ENCODE data around the gene PSMD12. TPM values are rescaled to one million over a fixed set of nuclear protein-coding genes. Genes with fewer than 3 reads are reported as not detected.
"Not testable (repeated sequence)": the region's sequence is repeated elsewhere in the genome, so short reads cannot be mapped to it uniquely, and the experiment has no call there.

The PSMD12 gene
- total and polyA plus RNA-seq, 9 donors, result 16.0 to 35.4 (median 33.1) TPM

- no peaks in the 10 kb centered on the region for H3K36me3 ChIP-seq (ENCODE audit: control insufficient read depth, insufficient read depth, low read length)
- DNase-seq, result no peak
- H3K4me3 ChIP-seq (ENCODE audit: low read length), result no peak overlapping the region
- H3K27ac ChIP-seq (ENCODE audit: low read length), result no peak overlapping the region
- no peaks in the 10 kb centered on the region for H3K27me3 ChIP-seq (ENCODE audit: control insufficient read depth, insufficient read depth, low read length)
- H3K9me3 ChIP-seq (replicated peaks; ENCODE audit: control insufficient read depth, low read depth, low read length), result no peaks in the 10 kb centered on the region
- peaks cover 4% of the 10 kb centered on the region for H3K4me1 ChIP-seq (ENCODE audit: control insufficient read depth, insufficient read depth, low read length)
These were observed 50.5 kb downstream of the PSMD12 start for GRCh38 chr17:67315865-67316264.

- DNase-seq, result peak; percentile 66
- 77% methylated on average over 3 of the region's 6 CpGs for WGBS (ENCODE audit: insufficient coverage)
These were observed 54.1 kb downstream of the PSMD12 start for GRCh38 chr17:67312265-67312664.

GRCh38 chr17:67311575-67311974 lies 54.8 kb downstream of the PSMD12 start:
- H3K4me3 ChIP-seq (ENCODE audit: low read length), result no peak overlapping the region
- no CpG with 5 or more reads among the region's 4 CpGs for WGBS (ENCODE audit: insufficient coverage)
- no peak overlapping the region for H3K27ac ChIP-seq (ENCODE audit: low read length)

More at GRCh38 chr17:67312265-67312664, 54.1 kb downstream of the PSMD12 start:
- H3K27ac ChIP-seq (ENCODE audit: low read length), result peak overlapping the region; percentile 42
- H3K36me3 ChIP-seq (ENCODE audit: control insufficient read depth, insufficient read depth, low read length), result no peaks in the 10 kb centered on the region
- H3K9me3 ChIP-seq (replicated peaks; ENCODE audit: control insufficient read depth, low read depth, low read length), result no peaks in the 10 kb centered on the region
- H3K27me3 ChIP-seq (ENCODE audit: control insufficient read depth, insufficient read depth, low read length), result no peaks in the 10 kb centered on the region
- H3K4me1 ChIP-seq (ENCODE audit: control insufficient read depth, insufficient read depth, low read length), result peaks cover 4% of the 10 kb centered on the region
- H3K4me3 ChIP-seq (ENCODE audit: low read length), result no peak overlapping the region

DNA sequence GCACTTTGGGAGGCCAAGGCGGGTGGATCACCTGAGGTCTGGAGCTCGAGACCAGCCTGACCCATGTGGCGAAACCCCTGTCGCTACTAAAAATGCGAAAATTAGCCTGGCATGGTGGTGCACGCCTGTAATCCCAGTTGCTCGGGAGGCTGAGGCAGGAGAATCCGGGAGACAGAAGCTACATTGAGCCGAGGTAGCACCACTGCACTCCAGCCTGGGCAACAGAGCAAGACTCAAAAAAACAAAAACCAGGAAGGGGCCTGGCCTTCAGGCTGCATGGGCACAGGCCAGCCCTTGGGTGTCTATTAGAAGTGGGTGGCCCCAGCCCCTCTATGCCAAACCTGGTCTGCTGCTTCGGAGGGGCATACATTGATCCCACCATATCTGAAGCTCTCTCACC lies 56.0 kb downstream of the PSMD12 start:
- no peaks in the 10 kb centered on the region for H3K36me3 ChIP-seq (ENCODE audit: control insufficient read depth, insufficient read depth, low read length)
- H3K27ac ChIP-seq (ENCODE audit: low read length), result no peak overlapping the region
- H3K4me3 ChIP-seq (ENCODE audit: low read length), result no peak overlapping the region
- DNase-seq, result no peak
- no peaks in the 10 kb centered on the region for H3K9me3 ChIP-seq (replicated peaks; ENCODE audit: control insufficient read depth, low read depth, low read length)
- no peaks in the 10 kb centered on the region for H3K27me3 ChIP-seq (ENCODE audit: control insufficient read depth, insufficient read depth, low read length)
- 92% methylated on average over 10 of the region's 10 CpGs for WGBS (ENCODE audit: insufficient coverage)
- peaks cover 4% of the 10 kb centered on the region for H3K4me1 ChIP-seq (ENCODE audit: control insufficient read depth, insufficient read depth, low read length)

More at GRCh38 chr17:67311575-67311974, 54.8 kb downstream of the PSMD12 start:
- Histone ChIP-seq H3K27me3 (ENCODE audit: control insufficient read depth, insufficient read depth, low read length) (no peaks in the 10 kb centered on the region), H3K4me1 (ENCODE audit: control insufficient read depth, insufficient read depth, low read length) (peaks cover 4% of the 10 kb centered on the region), H3K9me3 (replicated peaks; ENCODE audit: control insufficient read depth, low read depth, low read length) (no peaks in the 10 kb centered on the region), H3K36me3 (ENCODE audit: control insufficient read depth, insufficient read depth, low read length) (no peaks in the 10 kb centered on the region)
- no peak for DNase-seq

DNA sequence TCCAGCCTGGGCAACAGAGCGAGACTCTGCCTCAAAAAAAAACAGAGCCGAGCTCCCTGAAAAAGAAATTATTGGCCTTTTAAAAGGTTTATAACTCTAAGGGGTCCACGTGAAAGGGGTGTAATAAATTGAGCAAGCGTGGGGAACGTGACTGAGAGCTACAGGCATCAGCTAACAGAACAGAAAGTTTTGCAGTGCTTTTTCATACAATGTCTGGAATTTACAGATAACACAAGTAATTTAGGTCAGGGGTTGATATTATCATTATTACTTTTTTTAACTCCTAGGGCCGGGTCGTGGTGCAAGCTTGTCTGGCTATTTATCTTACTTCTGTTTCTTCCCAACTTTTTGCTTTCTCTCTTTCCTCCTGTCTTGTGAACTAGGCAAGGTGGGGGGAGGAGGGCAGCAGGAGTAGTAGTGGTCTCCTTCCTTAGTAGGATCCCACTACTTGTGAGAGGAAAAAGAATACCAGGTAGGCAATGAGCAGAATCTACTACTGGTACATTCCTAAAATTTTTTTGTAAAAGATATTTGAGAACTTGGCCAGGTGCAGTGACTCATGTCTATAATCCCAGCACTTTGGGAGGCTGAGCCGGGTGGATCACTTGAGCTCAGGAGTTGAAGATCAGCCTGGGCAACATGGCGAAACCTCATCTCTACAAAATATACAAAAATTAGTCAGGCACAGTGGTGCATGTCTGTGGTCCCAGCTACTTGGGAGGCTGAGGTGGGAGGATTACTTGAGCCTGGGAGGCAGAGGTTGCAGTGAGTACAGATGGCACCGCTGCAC lies 60.7 kb downstream of the PSMD12 start:
- H3K27ac ChIP-seq (ENCODE audit: low read length); H3K27me3 ChIP-seq (ENCODE audit: control insufficient read depth, insufficient read depth, low read length); H3K4me1 ChIP-seq (ENCODE audit: control insufficient read depth, insufficient read depth, low read length); H3K36me3 ChIP-seq (ENCODE audit: control insufficient read depth, insufficient read depth, low read length); H3K4me3 ChIP-seq (ENCODE audit: low read length); DNase-seq; H3K9me3 ChIP-seq (replicated peaks; ENCODE audit: control insufficient read depth, low read depth, low read length): not testable (repeated sequence)
- WGBS (ENCODE audit: insufficient coverage), result 47% methylated on average over 2 of the region's 10 CpGs

GRCh38 chr17:67297454-67297960 lies 68.9 kb downstream of the PSMD12 start:
- Histone ChIP-seq H3K27ac (ENCODE audit: low read length) (no peak overlapping the region), H3K9me3 (replicated peaks; ENCODE audit: control insufficient read depth, low read depth, low read length) (no peaks in the 10 kb centered on the region), H3K4me1 (ENCODE audit: control insufficient read depth, insufficient read depth, low read length) (peaks cover 6% of the 10 kb centered on the region), H3K36me3 (ENCODE audit: control insufficient read depth, insufficient read depth, low read length) (no peaks in the 10 kb centered on the region), H3K27me3 (ENCODE audit: control insufficient read depth, insufficient read depth, low read length) (no peaks in the 10 kb centered on the region), H3K4me3 (ENCODE audit: low read length) (no peak overlapping the region)
- 69% methylated on average over 6 of the region's 10 CpGs for WGBS (ENCODE audit: insufficient coverage)
- no peak for DNase-seq

DNA sequence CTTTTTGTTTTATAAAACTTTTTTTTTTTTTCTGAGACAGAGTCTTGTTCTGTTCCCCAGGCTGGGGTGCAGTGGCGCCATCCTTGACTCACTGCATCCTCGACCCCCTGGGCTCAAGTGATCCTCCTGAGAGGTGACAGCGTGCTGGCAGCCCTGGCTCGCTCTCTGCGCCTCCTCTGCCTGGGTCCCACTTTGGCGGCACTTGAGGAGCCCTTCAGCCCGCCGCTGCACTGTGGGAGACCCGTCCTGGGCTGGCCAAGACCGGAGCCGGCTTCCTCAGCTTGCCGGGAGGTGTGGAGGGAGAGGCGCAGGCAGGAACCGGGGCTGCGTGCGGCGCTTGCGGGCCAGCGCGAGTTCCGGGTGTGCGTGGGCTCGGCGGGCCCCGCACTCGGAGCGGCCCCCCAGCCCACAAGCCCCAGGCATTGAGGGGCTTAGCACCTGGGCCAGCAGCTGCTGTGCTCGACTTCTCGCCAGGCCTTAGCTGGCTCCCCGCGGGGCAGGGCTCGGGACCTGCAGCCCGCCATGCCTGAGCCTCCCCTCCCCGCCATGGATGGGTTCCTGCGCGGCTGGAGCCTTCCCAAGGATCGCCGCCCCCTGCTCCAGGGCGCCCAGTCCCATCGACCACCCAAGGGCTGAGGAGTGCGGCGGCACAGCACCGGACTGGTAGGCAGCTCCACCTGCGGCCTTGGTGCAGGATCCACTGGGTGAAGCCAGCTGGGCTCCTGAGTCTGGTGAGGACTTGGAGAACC lies 71.8 kb downstream of the PSMD12 start:
- no peak for DNase-seq
- Histone ChIP-seq H3K4me3 (ENCODE audit: low read length) (no peak overlapping the region), H3K27me3 (ENCODE audit: control insufficient read depth, insufficient read depth, low read length) (no peaks in the 10 kb centered on the region), H3K9me3 (replicated peaks; ENCODE audit: control insufficient read depth, low read depth, low read length) (no peaks in the 10 kb centered on the region), H3K36me3 (ENCODE audit: control insufficient read depth, insufficient read depth, low read length) (no peaks in the 10 kb centered on the region), H3K27ac (ENCODE audit: low read length) (no peak overlapping the region), H3K4me1 (ENCODE audit: control insufficient read depth, insufficient read depth, low read length) (peaks cover 18% of the 10 kb centered on the region)
- WGBS (ENCODE audit: insufficient coverage), result 96% methylated on average over 37 of the region's 44 CpGs

- no peaks in the 10 kb centered on the region for H3K36me3 ChIP-seq (ENCODE audit: control insufficient read depth, insufficient read depth, low read length)
- no peaks in the 10 kb centered on the region for H3K27me3 ChIP-seq (ENCODE audit: control insufficient read depth, insufficient read depth, low read length)
- H3K9me3 ChIP-seq (replicated peaks; ENCODE audit: control insufficient read depth, low read depth, low read length), result no peaks in the 10 kb centered on the region
- peak; percentile 56 for DNase-seq
- no peak overlapping the region for H3K4me3 ChIP-seq (ENCODE audit: low read length)
- peaks cover 26% of the 10 kb centered on the region for H3K4me1 ChIP-seq (ENCODE audit: control insufficient read depth, insufficient read depth, low read length)
- 57% methylated on average over 24 of the region's 32 CpGs for WGBS (ENCODE audit: insufficient coverage)
- no peak overlapping the region for H3K27ac ChIP-seq (ENCODE audit: low read length)
These were observed 72.8 kb downstream of the PSMD12 start for GRCh38 chr17:67293251-67294203.

DNA sequence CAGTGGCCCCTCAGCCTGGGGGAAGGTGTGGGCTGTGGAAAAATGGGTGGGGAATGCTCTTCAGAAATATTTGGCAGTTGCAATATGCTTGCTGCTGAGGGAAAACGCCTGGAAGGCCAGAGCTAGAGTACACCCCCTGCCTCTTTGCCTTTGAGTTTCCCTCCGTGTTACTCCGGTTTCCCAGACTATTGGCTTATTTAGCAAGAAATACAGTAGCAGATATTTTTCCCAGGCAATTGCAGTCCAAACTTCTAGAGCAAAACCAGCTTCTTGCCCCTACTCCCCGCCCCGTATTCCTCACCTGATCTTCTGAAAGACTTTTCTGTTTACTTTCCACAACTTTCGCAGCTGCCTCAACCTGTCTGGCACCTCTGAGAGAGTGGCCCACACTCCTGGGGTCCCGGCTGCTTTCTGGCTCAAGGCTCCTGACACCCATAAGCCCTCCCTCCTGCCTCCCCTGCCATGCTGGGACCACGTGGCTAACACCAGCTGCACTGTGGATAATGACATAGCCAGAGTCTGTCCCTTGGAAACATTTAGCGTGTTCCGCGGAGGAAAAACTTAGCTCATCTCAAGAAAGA lies 75.6 kb downstream of the PSMD12 start:
- no peak overlapping the region for H3K4me3 ChIP-seq (ENCODE audit: low read length)
- H3K27ac ChIP-seq (ENCODE audit: low read length), result peak overlapping the region; percentile 91
- 10% methylated on average over 10 of the region's 11 CpGs for WGBS (ENCODE audit: insufficient coverage)
- peaks cover 27% of the 10 kb centered on the region for H3K4me1 ChIP-seq (ENCODE audit: control insufficient read depth, insufficient read depth, low read length)
- no peaks in the 10 kb centered on the region for H3K9me3 ChIP-seq (replicated peaks; ENCODE audit: control insufficient read depth, low read depth, low read length)
- no peaks in the 10 kb centered on the region for H3K27me3 ChIP-seq (ENCODE audit: control insufficient read depth, insufficient read depth, low read length)
- peak; percentile 94 for DNase-seq
- H3K36me3 ChIP-seq (ENCODE audit: control insufficient read depth, insufficient read depth, low read length), result no peaks in the 10 kb centered on the region

Data from muscle of leg (tissue), 11 donors.